ENCODE measurements around the gene PIK3R1. TPM values are rescaled to one million over a fixed set of nuclear protein-coding genes. Genes with fewer than 3 reads are reported as not detected.

Gene PIK3R1
- total RNA-seq, 1 donor from 2014 or later: 89.7 TPM

GRCh38 chr5:68290847-68291246 is 75.3 kb downstream of the PIK3R1 start:
- Mint-ChIP-seq H3K4me1 (ENCODE audit: low read depth) (peaks cover 49% of the 10 kb centered on the region), H3K27ac (no peak overlapping the region), H3K27me3 (no peaks in the 10 kb centered on the region), H3K9me3 (ENCODE audit: low read depth) (no peaks in the 10 kb centered on the region), H3K36me3 (ENCODE audit: insufficient read depth) (peaks cover 22% of the 10 kb centered on the region), H3K4me3 (ENCODE audit: low read depth) (peak overlapping the region; percentile 2)
- TF ChIP-seq CTCF (IDR thresholded peaks at IDR 0.05; ENCODE audit: unreplicated experiment): no peak
- no peak for DNase-seq (ENCODE audit: low spot score, unreplicated experiment)

GRCh38 chr5:68292316-68292715 is 76.8 kb downstream of the PIK3R1 start:
- Mint-ChIP-seq H3K4me3 (ENCODE audit: low read depth) (no peak overlapping the region), H3K27ac (no peak overlapping the region)
- TF ChIP-seq CTCF (IDR thresholded peaks at IDR 0.05; ENCODE audit: unreplicated experiment): no peak

DNA sequence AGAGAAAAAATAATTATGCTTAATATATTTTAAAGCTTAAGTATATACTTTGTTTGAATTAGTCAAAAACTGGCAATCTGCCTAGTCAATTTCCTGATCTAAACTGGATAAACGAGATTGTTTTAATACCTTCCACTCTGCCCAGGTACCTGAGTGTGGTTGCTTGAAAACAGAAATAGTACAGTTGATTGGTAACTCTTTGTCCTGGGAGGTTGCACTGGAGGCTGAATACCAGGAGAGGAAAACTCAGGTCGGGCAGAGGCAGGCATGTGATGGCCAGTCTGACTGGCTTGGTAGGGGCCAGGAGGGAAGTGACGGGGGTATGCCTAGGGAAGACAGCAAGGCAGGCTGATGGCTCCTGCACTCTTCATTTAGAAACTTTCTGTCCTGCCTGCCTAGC is 80.2 kb downstream of the PIK3R1 start:
- no peak for TF ChIP-seq CTCF (IDR thresholded peaks at IDR 0.05; ENCODE audit: unreplicated experiment)
- Mint-ChIP-seq H3K4me3 (ENCODE audit: low read depth) (no peak overlapping the region), H3K27me3 (no peaks in the 10 kb centered on the region), H3K9me3 (ENCODE audit: low read depth) (no peaks in the 10 kb centered on the region), H3K4me1 (ENCODE audit: low read depth) (peaks cover 3% of the 10 kb centered on the region), H3K27ac (no peak overlapping the region), H3K36me3 (ENCODE audit: insufficient read depth) (peaks cover 53% of the 10 kb centered on the region)
- no peak for DNase-seq (ENCODE audit: low spot score, unreplicated experiment)

More at GRCh38 chr5:68292316-68292715, 76.8 kb downstream of the PIK3R1 start:
- no peaks in the 10 kb centered on the region for H3K27me3 Mint-ChIP-seq
- no peak for DNase-seq (ENCODE audit: low spot score, unreplicated experiment)
- peaks cover 34% of the 10 kb centered on the region for H3K36me3 Mint-ChIP-seq (ENCODE audit: insufficient read depth)
- no peaks in the 10 kb centered on the region for H3K9me3 Mint-ChIP-seq (ENCODE audit: low read depth)
- peaks cover 34% of the 10 kb centered on the region for H3K4me1 Mint-ChIP-seq (ENCODE audit: low read depth)

DNA sequence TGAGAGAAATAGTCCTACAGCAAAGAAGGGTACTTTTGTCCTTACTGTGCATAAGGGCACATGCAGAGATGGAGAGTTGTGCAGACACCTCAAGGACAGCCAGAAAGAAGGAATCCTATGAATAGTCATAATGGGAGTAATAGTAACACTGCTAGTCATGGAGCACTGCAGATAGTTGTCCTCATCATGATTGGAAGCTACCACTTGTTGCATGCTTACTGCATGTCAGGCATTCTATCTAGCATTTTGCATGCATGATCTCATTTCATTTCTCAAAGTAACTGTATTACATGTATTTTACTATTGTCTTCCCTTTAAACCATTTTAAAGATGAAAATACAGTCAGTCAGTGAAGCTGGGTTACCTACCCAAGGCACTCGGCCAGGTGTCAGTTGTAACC is 81.3 kb downstream of the PIK3R1 start:
- no peak for DNase-seq (ENCODE audit: low spot score, unreplicated experiment)
- no peak overlapping the region for H3K4me3 Mint-ChIP-seq (ENCODE audit: low read depth)
- H3K27me3 Mint-ChIP-seq: no peaks in the 10 kb centered on the region
- H3K9me3 Mint-ChIP-seq (ENCODE audit: low read depth): no peaks in the 10 kb centered on the region
- H3K4me1 Mint-ChIP-seq (ENCODE audit: low read depth): no peaks in the 10 kb centered on the region
- TF ChIP-seq CTCF (IDR thresholded peaks at IDR 0.05; ENCODE audit: unreplicated experiment): no peak
- peaks cover 57% of the 10 kb centered on the region for H3K36me3 Mint-ChIP-seq (ENCODE audit: insufficient read depth)
- H3K27ac Mint-ChIP-seq: no peak overlapping the region

DNA sequence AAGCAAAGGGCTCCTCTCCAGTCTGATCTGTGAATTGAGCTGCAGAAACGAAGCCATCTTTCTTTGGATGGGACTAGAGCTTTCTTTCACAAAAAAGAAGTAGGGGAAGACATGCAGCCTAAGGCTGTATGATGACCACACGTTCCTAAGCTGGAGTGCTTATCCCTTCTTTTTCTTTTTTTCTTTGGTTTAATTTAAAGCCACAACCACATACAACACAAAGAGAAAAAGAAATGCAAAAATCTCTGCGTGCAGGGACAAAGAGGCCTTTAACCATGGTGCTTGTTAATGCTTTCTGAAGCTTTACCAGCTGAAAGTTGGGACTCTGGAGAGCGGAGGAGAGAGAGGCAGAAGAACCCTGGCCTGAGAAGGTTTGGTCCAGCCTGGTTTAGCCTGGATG is 82.1 kb downstream of the PIK3R1 start:
- no peak overlapping the region for H3K27ac Mint-ChIP-seq
- no peak for TF ChIP-seq CTCF (IDR thresholded peaks at IDR 0.05; ENCODE audit: unreplicated experiment)

More for the DNA sequence above, 82.1 kb downstream of the PIK3R1 start:
- peaks cover 59% of the 10 kb centered on the region for H3K36me3 Mint-ChIP-seq (ENCODE audit: insufficient read depth)
- no peak for DNase-seq (ENCODE audit: low spot score, unreplicated experiment)
- H3K9me3 Mint-ChIP-seq (ENCODE audit: low read depth): no peaks in the 10 kb centered on the region
- H3K4me1 Mint-ChIP-seq (ENCODE audit: low read depth): no peaks in the 10 kb centered on the region
- H3K27me3 Mint-ChIP-seq: no peaks in the 10 kb centered on the region
- H3K4me3 Mint-ChIP-seq (ENCODE audit: low read depth): no peak overlapping the region
